OCI-LY1 (cell line): Measurements from ENCODE around the gene APPBP2.

Source experiments
- H2AFZ ChIP-seq: fragments of 200-600 bp; sonication (generic), shearing (Covaris generic); 2 replicates; pipeline ENCODE4 v1.6.0; 2014; ENCODE audit warnings: antibody characterized with exemption, mild to moderate bottlenecking, low read length
- H3F3A ChIP-seq: fragments of 200-600 bp; sonication (generic), shearing (Covaris generic); 2 replicates; pipeline ENCODE4 v1.6.0; 2014; ENCODE audit warnings: mild to moderate bottlenecking, antibody characterized with exemption, low read length, moderate library complexity; ENCODE audit not compliant: insufficient read depth
- H3K27ac ChIP-seq: fragments of 200-600 bp; sonication (generic); 2 replicates; pipeline ENCODE4 v1.5.1; 2014; ENCODE audit warnings: low read length, mixed run types, mild to moderate bottlenecking, low read depth; ENCODE audit not compliant: poor library complexity, severe bottlenecking
- H3K27me3 ChIP-seq: fragments of 200-600 bp; sonication (generic); 2 replicates; pipeline ENCODE4 v1.6.0; 2014; ENCODE audit warnings: antibody characterized with exemption, mild to moderate bottlenecking, low read length, moderate library complexity; ENCODE audit not compliant: insufficient read depth
- H3K36me3 ChIP-seq: fragments of 200-600 bp; sonication (generic); 2 replicates; pipeline ENCODE4 v1.6.1; 2014; ENCODE audit warnings: mild to moderate bottlenecking, antibody characterized with exemption, low read length, moderate library complexity, mixed read lengths; ENCODE audit not compliant: insufficient read depth
- H3K4me1 ChIP-seq: fragments of 200-600 bp; sonication (generic); 2 replicates; pipeline ENCODE4 v1.5.1; 2014; ENCODE audit warnings: mild to moderate bottlenecking, low read length, moderate library complexity; ENCODE audit not compliant: insufficient read depth, severe bottlenecking
- H3K4me2 ChIP-seq: fragments of 200-600 bp; sonication (generic), shearing (Covaris generic); 2 replicates; pipeline ENCODE4 v1.6.1; 2014; ENCODE audit warnings: low read length
- H3K4me3 ChIP-seq: fragments of 200-600 bp; sonication (generic); 2 replicates; pipeline ENCODE4 v1.5.1; 2014; ENCODE audit warnings: low read length, low read depth, mild to moderate bottlenecking, mixed read lengths; ENCODE audit not compliant: poor library complexity, severe bottlenecking
- H3K79me2 ChIP-seq: fragments of 200-600 bp; shearing (Covaris generic); 2 replicates; pipeline ENCODE4 v1.6.1; 2016; ENCODE audit warnings: mixed run types, low read length, mixed read lengths; ENCODE audit not compliant: insufficient read depth
- H3K9ac ChIP-seq: fragments of 200-600 bp; sonication (generic), shearing (Covaris generic); 2 replicates; pipeline ENCODE4 v1.6.1; 2014; ENCODE audit warnings: mild to moderate bottlenecking, low read length, mixed read lengths
- H3K9me2 ChIP-seq: fragments of 200-600 bp; sonication (generic), shearing (Covaris generic); 2 replicates; pipeline ENCODE4 v1.6.1; 2014; ENCODE audit warnings: low read depth, mild to moderate bottlenecking, low read length, mixed read lengths
- H3K9me3 ChIP-seq: fragments of 200-600 bp; shearing (Covaris generic); 2 replicates; pipeline ENCODE4 v1.6.1; 2014; ENCODE audit warnings: low read length, mixed read lengths
- H4K20me1 ChIP-seq: fragments of 200-600 bp; sonication (generic), shearing (Covaris generic); 2 replicates; pipeline ENCODE4 v1.6.0; 2016; ENCODE audit warnings: mild to moderate bottlenecking, low read length; ENCODE audit not compliant: insufficient read depth
- EZH2 ChIP-seq: fragments of 200-600 bp; sonication (generic), shearing (Covaris generic); IDR thresholded peaks from 2 replicates; pipeline ENCODE4 v1.8.0; 2017; ENCODE audit warnings: borderline replicate concordance, mixed run types, mild to moderate bottlenecking, antibody characterized with exemption, low read length, moderate library complexity, mixed read lengths
- TF ChIP-seq, protein P1 (sequence below): fragments of 200-600 bp; sonication (generic), shearing (Covaris generic); IDR thresholded peaks from 2 replicates; pipeline ENCODE4 v1.5.1; 2017; ENCODE audit warnings: mild to moderate bottlenecking, antibody characterized with exemption, low read length, moderate library complexity, mixed read lengths

APPBP2 gene

DNA sequence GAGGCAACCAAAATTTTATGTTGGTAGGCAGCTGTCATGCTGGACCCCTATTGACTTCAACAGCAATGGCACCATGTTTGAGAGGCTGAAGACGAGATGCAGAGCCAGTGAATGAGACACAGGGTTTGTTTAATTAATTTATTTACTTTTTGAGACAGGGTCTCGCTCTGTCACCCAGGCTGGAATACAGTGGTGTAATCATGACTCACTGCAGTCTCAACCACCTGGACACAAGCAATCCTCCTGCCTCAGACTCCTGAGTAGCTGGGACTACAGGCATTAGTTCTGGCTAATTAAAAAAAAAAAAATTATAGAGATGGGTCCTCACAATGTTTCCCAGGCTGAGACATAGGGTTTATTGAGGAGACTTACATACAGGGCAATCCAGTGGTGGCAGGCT lies 37.7 kb upstream of the APPBP2 start:
- no peaks in the 10 kb centered on the region for H3K27me3 ChIP-seq
- H4K20me1 ChIP-seq, result no peaks in the 10 kb centered on the region
- H3K27ac ChIP-seq, result no peak overlapping the region
- no peak overlapping the region for H3K4me3 ChIP-seq
- peaks cover under 1% of the 10 kb centered on the region; the same call in 1 of the 2 replicates for H3K9me3 ChIP-seq
- H3K4me1 ChIP-seq, result no peaks in the 10 kb centered on the region
- H3K36me3 ChIP-seq, result no peaks in the 10 kb centered on the region
- no peak for TF ChIP-seq EZH2
- TF ChIP-seq, protein P1, sequence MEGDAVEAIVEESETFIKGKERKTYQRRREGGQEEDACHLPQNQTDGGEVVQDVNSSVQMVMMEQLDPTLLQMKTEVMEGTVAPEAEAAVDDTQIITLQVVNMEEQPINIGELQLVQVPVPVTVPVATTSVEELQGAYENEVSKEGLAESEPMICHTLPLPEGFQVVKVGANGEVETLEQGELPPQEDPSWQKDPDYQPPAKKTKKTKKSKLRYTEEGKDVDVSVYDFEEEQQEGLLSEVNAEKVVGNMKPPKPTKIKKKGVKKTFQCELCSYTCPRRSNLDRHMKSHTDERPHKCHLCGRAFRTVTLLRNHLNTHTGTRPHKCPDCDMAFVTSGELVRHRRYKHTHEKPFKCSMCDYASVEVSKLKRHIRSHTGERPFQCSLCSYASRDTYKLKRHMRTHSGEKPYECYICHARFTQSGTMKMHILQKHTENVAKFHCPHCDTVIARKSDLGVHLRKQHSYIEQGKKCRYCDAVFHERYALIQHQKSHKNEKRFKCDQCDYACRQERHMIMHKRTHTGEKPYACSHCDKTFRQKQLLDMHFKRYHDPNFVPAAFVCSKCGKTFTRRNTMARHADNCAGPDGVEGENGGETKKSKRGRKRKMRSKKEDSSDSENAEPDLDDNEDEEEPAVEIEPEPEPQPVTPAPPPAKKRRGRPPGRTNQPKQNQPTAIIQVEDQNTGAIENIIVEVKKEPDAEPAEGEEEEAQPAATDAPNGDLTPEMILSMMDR, result no peak
- H3K9ac ChIP-seq, result no peak overlapping the region
- no peak overlapping the region for H3K4me2 ChIP-seq
- no peaks in the 10 kb centered on the region for H3F3A ChIP-seq
- no peaks in the 10 kb centered on the region for H3K79me2 ChIP-seq
- no peaks in the 10 kb centered on the region for H3K9me2 ChIP-seq
- H2AFZ ChIP-seq, result no peak overlapping the region

DNA sequence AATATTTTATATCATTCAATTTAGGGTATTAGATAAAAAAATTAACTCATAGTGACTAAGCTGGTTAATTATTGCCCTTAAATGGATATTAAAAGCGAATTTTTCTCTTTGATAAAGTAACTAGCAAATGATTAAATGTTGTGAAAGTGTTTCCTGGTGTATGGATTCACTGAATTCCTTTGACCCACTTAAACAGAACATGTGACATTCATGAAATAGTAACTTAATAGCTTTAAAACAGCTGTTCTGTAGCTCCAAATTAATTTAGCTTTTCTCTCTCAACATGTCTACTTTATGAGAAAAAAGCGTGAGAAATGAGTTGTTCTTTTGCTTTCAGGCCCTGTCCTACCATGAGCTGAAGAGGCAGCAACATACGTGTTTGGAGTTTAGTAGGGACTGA lies 36.4 kb upstream of the APPBP2 start:
- Histone ChIP-seq H3K9ac (no peak overlapping the region), H3K27me3 (no peaks in the 10 kb centered on the region), H3K4me2 (no peak overlapping the region), H3K4me3 (no peak overlapping the region), H3K9me3 (peaks cover 11% of the 10 kb centered on the region), H3K27ac (no peak overlapping the region), H3K79me2 (no peaks in the 10 kb centered on the region), H4K20me1 (no peaks in the 10 kb centered on the region), H2AFZ (no peak overlapping the region), H3K9me2 (no peaks in the 10 kb centered on the region), H3K36me3 (no peaks in the 10 kb centered on the region), H3K4me1 (no peaks in the 10 kb centered on the region), H3F3A (no peaks in the 10 kb centered on the region)
- TF ChIP-seq EZH2, result no peak
- TF ChIP-seq, protein P1, result no peak

DNA sequence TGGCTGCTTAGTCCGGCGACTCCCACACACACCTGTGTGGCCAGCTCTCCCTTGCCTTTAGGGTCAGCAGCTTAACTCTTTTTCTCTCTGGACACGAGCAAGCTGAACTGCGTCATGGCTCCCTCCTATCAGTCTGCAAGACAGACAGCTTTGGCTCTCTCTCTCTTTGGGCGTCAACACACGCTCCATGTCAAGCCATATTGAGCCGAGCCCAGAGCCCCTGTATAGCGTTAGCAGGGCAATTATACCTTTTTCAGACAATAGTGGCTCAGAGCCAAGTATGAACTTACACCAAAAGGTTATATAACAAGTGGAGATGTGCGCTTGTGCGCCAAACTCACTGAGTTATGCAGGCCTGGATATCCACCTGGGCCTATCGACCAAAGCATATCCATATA lies 34.8 kb upstream of the APPBP2 start:
- no peak for TF ChIP-seq EZH2
- TF ChIP-seq, protein P1, result no peak
- Histone ChIP-seq H3K4me1 (no peaks in the 10 kb centered on the region), H3K79me2 (no peaks in the 10 kb centered on the region), H4K20me1 (no peaks in the 10 kb centered on the region), H3F3A (no peaks in the 10 kb centered on the region), H2AFZ (no peak overlapping the region), H3K9me3 (peaks cover 18% of the 10 kb centered on the region), H3K27me3 (no peaks in the 10 kb centered on the region), H3K36me3 (no peaks in the 10 kb centered on the region), H3K4me3 (no peak overlapping the region), H3K4me2 (no peak overlapping the region), H3K9ac (no peak overlapping the region), H3K9me2 (no peaks in the 10 kb centered on the region), H3K27ac (no peak overlapping the region)
